Lung (tissue), 12 donors: Measurements from ENCODE around the gene FAXDC2. TPM values are rescaled to one million over a fixed set of nuclear protein-coding genes. Genes with fewer than 3 reads are reported as not detected.

Experiments used
- ATAC-seq: fragments of 200-7000 bp; cut with Tn5 transposase; one replicate; pipeline ENCODE4 v1.9.1; 2020; ENCODE audit warnings: moderate number of reproducible peaks; ENCODE audit not compliant: insufficient read depth, low FRiP score
- DNase-seq, 3 donors: peaks; one replicate each; pipeline ENCODE4 v3.0.0-alpha.2; 2013 to 2017
- H3K27ac ChIP-seq, 2 donors: one replicate each; pipeline ENCODE4 v1.5.1; 2013; ENCODE audit warnings: mild to moderate bottlenecking in 2 of 2, moderate library complexity in 2 of 2, control low read depth in 1 of 2, inconsistent platforms in 1 of 2, low read depth in 1 of 2, low read length in 1 of 2
- H3K27me3 ChIP-seq, 3 donors: one replicate each; pipeline ENCODE4 v1.5.1; 2013; ENCODE audit warnings: low read length in 2 of 3; ENCODE audit not compliant: control insufficient read depth in 3 of 3, insufficient read depth in 3 of 3
- H3K36me3 ChIP-seq, 4 donors: one replicate each; pipeline ENCODE4 v1.5.1; 2013; ENCODE audit warnings: low read length in 4 of 4, mild to moderate bottlenecking in 1 of 4, moderate library complexity in 1 of 4; ENCODE audit not compliant: control insufficient read depth in 4 of 4, insufficient read depth in 4 of 4
- H3K4me1 ChIP-seq, 5 donors: one replicate each; pipeline ENCODE4 v1.5.1; 2013; ENCODE audit warnings: low read length in 5 of 5, mild to moderate bottlenecking in 2 of 5, moderate library complexity in 1 of 5; ENCODE audit not compliant: control insufficient read depth in 5 of 5, insufficient read depth in 5 of 5
- H3K4me3 ChIP-seq: one replicate; pipeline ENCODE4 v1.5.1; 2013; ENCODE audit warnings: mild to moderate bottlenecking, control low read depth, moderate library complexity
- H3K9ac ChIP-seq, 2 donors: one replicate each; pipeline ENCODE4 v1.5.1; 2013; ENCODE audit warnings: low read length in 2 of 2, control low read depth in 1 of 2; ENCODE audit not compliant: insufficient read depth in 1 of 2
- H3K9me3 ChIP-seq, 4 donors: one replicate each; pipeline ENCODE4 v1.5.1; 2013; ENCODE audit warnings: low read length in 3 of 4, mild to moderate bottlenecking in 1 of 4, moderate library complexity in 1 of 4; ENCODE audit not compliant: control insufficient read depth in 4 of 4, insufficient read depth in 3 of 4
- CTCF ChIP-seq: IDR thresholded peaks from 2 replicates; pipeline ENCODE4 v1.5.1; 2012; ENCODE audit warnings: mild to moderate bottlenecking; ENCODE audit errors: control extremely low read depth, extremely low read depth
- WGBS, 2 donors: extraction: QIAGEN DNeasy Blood & Tissue Kit; methylation state at CpG; one replicate each; pipeline ENCODE4 v1.1.7; 2013; 5-methylcytosine and 5-hydroxymethylcytosine counted together
- polyA plus RNA-seq, 2 donors: library from polyadenylated mRNA; stranded (reverse); fragments of 200-250 nt; gene quantifications; one replicate each; pipeline ENCODE4 v1.2.1, GENCODE V29; 2013
- total RNA-seq, 2 donors: library from RNA; depleted of rRNA in 1 of 2; stranded (reverse); fragments of >200 nt in 1 of 2; gene quantifications; one replicate each; pipeline ENCODE4 v1.2.1, GENCODE V29; 2014 to 2021
- donor health status: control.
- donor health status: control.
- donor health status: Bipolar disorder and iron deficiency.
- donor health status: healthy.
- donor health status: DM: yes; HTN: yes; CAD: no.

The FAXDC2 gene
- total and polyA plus RNA-seq, 4 donors, result 11.1 to 37.5 (median 17.1) TPM

GRCh38 chr5:154811239-154811638, 39.2 kb downstream of the FAXDC2 start:
- ATAC-seq, result no peak

GRCh38 chr5:154806176-154806575, 44.2 kb downstream of the FAXDC2 start:
- Histone ChIP-seq H3K27ac (no peak overlapping the region), H3K27me3 (no peaks in the 10 kb centered on the region), H3K4me1 (peaks cover 0 to 4% (median 0%) of the 10 kb centered on the region in 5 donors), H3K9ac (no peak overlapping the region), H3K4me3 (no peak overlapping the region), H3K9me3 (no peaks in the 10 kb centered on the region), H3K36me3 (peaks cover 48 to 68% (median 56%) of the 10 kb centered on the region in 4 donors)
- ATAC-seq, result no peak
- WGBS, 2 donors, result 83 to 92% methylated on average over 4 of the region's 4 CpGs
- DNase-seq, result no peak
- TF ChIP-seq CTCF, result no peak

More at GRCh38 chr5:154811239-154811638, 39.2 kb downstream of the FAXDC2 start:
- H3K4me3 ChIP-seq, result no peak overlapping the region
- H3K9me3 ChIP-seq, result no peaks in the 10 kb centered on the region
- peaks cover 0 to 2% (median 0%) of the 10 kb centered on the region in 5 donors for H3K4me1 ChIP-seq
- DNase-seq, result no peak
- H3K36me3 ChIP-seq, result peaks cover 34 to 47% (median 39%) of the 10 kb centered on the region in 4 donors
- no peak overlapping the region for H3K27ac ChIP-seq
- H3K9ac ChIP-seq, result no peak overlapping the region
- TF ChIP-seq CTCF, result no peak
- no peaks in the 10 kb centered on the region for H3K27me3 ChIP-seq
- 90 to 93% methylated on average over 7 of the region's 7 CpGs for WGBS, 2 donors

DNA sequence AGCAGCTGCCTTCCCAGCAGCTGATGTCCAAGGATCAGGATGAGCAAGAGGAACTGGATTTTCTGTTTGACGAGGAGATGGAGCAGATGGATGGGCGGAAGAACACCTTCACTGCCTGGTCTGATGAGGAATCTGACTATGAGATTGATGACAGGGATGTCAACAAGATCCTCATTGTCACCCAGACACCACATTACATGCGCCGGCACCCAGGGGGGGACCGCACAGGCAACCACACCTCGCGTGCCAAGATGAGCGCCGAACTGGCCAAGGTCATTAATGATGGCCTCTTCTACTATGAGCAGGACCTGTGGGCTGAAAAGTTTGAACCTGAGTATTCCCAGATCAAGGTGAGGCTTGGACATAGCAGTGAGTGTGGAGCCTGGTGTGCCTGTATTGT, 48.4 kb downstream of the FAXDC2 start:
- 97 to 98% methylated on average over 9 of the region's 9 CpGs for WGBS, 2 donors
- no peak overlapping the region for H3K4me3 ChIP-seq
- no peak for TF ChIP-seq CTCF
- peaks cover 0 to 5% (median 0%) of the 10 kb centered on the region in 5 donors for H3K4me1 ChIP-seq
- no peak overlapping the region for H3K27ac ChIP-seq
- DNase-seq, result no peak
- H3K9ac ChIP-seq, result no peak overlapping the region
- no peak for ATAC-seq
- H3K36me3 ChIP-seq, result peaks cover 58 to 76% (median 65%) of the 10 kb centered on the region in 4 donors
- no peaks in the 10 kb centered on the region for H3K9me3 ChIP-seq
- H3K27me3 ChIP-seq, result no peaks in the 10 kb centered on the region

DNA sequence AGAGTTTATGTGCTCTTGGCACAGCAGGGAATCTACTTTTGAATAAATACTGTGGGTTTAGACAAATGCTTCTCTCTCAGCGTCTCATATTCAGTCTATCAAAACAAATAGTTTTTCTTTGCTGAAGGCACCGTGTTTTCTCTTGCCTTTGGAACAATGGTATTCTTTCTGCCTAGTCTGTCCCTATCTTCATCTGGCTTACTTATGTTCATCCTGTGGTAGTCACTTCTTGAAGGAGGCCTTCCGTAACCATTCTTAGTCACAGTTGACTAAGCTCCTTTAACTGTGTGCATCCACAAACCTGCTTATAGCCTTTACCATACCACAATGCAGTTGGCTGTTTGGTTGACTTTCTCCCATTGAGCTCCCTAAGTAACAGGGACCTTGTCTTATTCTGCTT, 49.3 kb downstream of the FAXDC2 start:
- ATAC-seq (no peak), DNase-seq (no peak)
- no peak for TF ChIP-seq CTCF
- Histone ChIP-seq H3K4me1 (peaks cover 0 to 5% (median 0%) of the 10 kb centered on the region in 5 donors), H3K27ac (no peak overlapping the region), H3K27me3 (no peaks in the 10 kb centered on the region), H3K9ac (no peak overlapping the region), H3K9me3 (no peaks in the 10 kb centered on the region), H3K4me3 (no peak overlapping the region), H3K36me3 (peaks cover 58 to 69% (median 61%) of the 10 kb centered on the region in 4 donors)
- WGBS, 2 donors, result 93 to 97% methylated on average over 3 of the region's 3 CpGs
